HEK293T (cell line): ENCODE measurements around the gene QPCT.

Experiments
- CTCF ChIA-PET: fragments of 350-600 bp; formaldehyde crosslinking; extraction: SDS; loops from one replicate; lab custom pipeline; 2021; ENCODE audit warnings: antibody characterized with exemption, inconsistent platforms; lab: Yijun Ruan, JAX
- POLR2A ChIA-PET: fragments of 350-600 bp; formaldehyde crosslinking; extraction: SDS; loops from one replicate; lab custom pipeline; 2020; ENCODE audit warnings: antibody characterized with exemption, inconsistent platforms; lab: Yijun Ruan, JAX
- DNase-seq: peaks from one replicate; pipeline ENCODE4 v3.0.0; 2012; ENCODE audit warnings: mixed read lengths; ENCODE audit errors: extremely low spot score
- ARNT ChIP-seq: fragments of 450-650 bp; IDR thresholded peaks from 2 replicates; pipeline ENCODE4 v1.6.1; 2017; ENCODE audit warnings: mild to moderate bottlenecking
- BHLHE40 ChIP-seq: fragments of 450-650 bp; IDR thresholded peaks from 2 replicates; pipeline ENCODE4 v1.6.1; 2016; ENCODE audit warnings: mild to moderate bottlenecking, moderate library complexity, borderline replicate concordance
- CTBP1 ChIP-seq: fragments of 450-650 bp; IDR thresholded peaks from 2 replicates; pipeline ENCODE4 v1.6.1; 2016; ENCODE audit warnings: borderline replicate concordance
- ELF4 ChIP-seq: fragments of 450-650 bp; IDR thresholded peaks from 2 replicates; pipeline ENCODE4 v1.6.1; 2017; ENCODE audit warnings: antibody characterized with exemption
- FOXA1 ChIP-seq: fragments of 450-650 bp; IDR thresholded peaks from 2 replicates; pipeline ENCODE4 v1.6.1; 2016; ENCODE audit warnings: mild to moderate bottlenecking
- FOXK2 ChIP-seq: fragments of 450-650 bp; IDR thresholded peaks from 2 replicates; pipeline ENCODE4 v1.6.1; 2016; ENCODE audit warnings: mild to moderate bottlenecking
- FOXM1 ChIP-seq: fragments of 450-650 bp; IDR thresholded peaks from 2 replicates; pipeline ENCODE4 v1.6.1; 2017; ENCODE audit warnings: mild to moderate bottlenecking, borderline replicate concordance
- HDGF ChIP-seq: fragments of 450-650 bp; IDR thresholded peaks from 2 replicates; pipeline ENCODE4 v1.6.1; 2017; ENCODE audit warnings: antibody characterized with exemption, borderline replicate concordance
- L3MBTL2 ChIP-seq: fragments of 450-650 bp; conservative IDR thresholded peaks from 2 replicates; pipeline ENCODE4 v1.6.1; 2016; ENCODE audit warnings: mild to moderate bottlenecking
- LEF1 ChIP-seq: fragments of 450-650 bp; IDR thresholded peaks from 2 replicates; pipeline ENCODE4 v1.6.1; 2017; ENCODE audit warnings: mild to moderate bottlenecking, borderline replicate concordance
- NFRKB ChIP-seq: fragments of 450-650 bp; IDR thresholded peaks from 2 replicates; pipeline ENCODE4 v1.6.1; 2016; ENCODE audit warnings: mild to moderate bottlenecking, moderate library complexity
- SP1 ChIP-seq: fragments of 450-650 bp; IDR thresholded peaks from 2 replicates; pipeline ENCODE4 v1.6.1; 2017
- SUZ12 ChIP-seq: fragments of 450-650 bp; IDR thresholded peaks from 2 replicates; pipeline ENCODE4 v1.6.1; 2016; ENCODE audit warnings: mild to moderate bottlenecking
- TARDBP ChIP-seq: fragments of 450-650 bp; IDR thresholded peaks from 2 replicates; pipeline ENCODE4 v1.6.1; 2016
- ZNF384 ChIP-seq: fragments of 450-650 bp; IDR thresholded peaks from 2 replicates; pipeline ENCODE4 v1.6.1; 2016
- TF ChIP-seq, protein P1 (sequence below): fragments of 450-650 bp; IDR thresholded peaks from 2 replicates; pipeline ENCODE4 v1.6.1; 2016

The QPCT gene

DNA sequence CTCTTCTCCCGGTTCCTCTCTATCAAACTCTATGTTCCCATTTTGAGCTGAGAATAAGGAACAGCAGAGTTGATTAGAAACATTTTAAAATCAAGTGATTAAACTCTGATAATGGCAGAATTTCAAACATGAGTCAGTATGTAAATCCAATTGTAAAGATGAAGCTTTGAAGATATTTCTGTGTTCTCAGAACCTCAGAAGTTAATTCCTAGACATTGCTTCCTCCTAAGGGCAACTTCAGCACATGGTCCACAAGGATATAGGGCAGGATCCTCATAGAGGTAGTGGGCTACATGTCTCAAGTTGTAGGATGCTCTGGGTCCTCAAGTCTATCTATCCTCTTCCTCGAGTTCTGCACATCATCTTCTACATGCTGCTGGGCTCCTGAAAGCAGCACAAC lies 46.3 kb downstream of the QPCT start:
- DNase-seq: no peak
- ChIA-PET POLR2A (no interaction called here), CTCF (interaction anchor here (3.1 kb wide), 1 partner anchor 487 kb away, joined by 9 read pairs; no protein-coding TSS in a partner anchor)
- TF ChIP-seq L3MBTL2: no peak
- TF ChIP-seq SP1: no peak
- TF ChIP-seq ARNT: no peak
- TF ChIP-seq SUZ12: no peak

DNA sequence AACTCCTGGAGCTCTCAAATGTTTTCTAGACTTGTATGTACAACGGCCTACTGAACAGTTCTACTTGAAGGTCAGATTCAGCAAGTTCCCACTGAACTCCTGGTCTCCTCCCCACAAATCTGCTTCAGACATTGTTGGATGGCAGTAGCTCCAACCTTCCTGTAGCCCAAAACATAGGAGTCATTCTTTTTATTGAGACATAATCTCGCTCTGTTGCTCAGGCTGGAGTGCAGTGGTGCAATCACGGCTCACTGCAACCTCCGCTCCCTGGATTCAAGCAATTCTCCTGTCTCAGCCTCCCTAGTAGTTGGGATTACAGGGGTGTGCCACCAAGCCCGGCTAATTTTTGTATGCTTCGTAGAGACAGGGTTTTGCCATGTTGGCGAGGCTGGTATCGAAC lies 47.3 kb downstream of the QPCT start:
- TF ChIP-seq LEF1 (no peak), SUZ12 (no peak), FOXK2 (no peak), FOXA1 (no peak), HDGF (no peak), SP1 (no peak), ARNT (no peak), BHLHE40 (no peak), TARDBP (no peak), FOXM1 (no peak), ELF4 (no peak), ZNF384 (no peak)
- TF ChIP-seq, protein P1, sequence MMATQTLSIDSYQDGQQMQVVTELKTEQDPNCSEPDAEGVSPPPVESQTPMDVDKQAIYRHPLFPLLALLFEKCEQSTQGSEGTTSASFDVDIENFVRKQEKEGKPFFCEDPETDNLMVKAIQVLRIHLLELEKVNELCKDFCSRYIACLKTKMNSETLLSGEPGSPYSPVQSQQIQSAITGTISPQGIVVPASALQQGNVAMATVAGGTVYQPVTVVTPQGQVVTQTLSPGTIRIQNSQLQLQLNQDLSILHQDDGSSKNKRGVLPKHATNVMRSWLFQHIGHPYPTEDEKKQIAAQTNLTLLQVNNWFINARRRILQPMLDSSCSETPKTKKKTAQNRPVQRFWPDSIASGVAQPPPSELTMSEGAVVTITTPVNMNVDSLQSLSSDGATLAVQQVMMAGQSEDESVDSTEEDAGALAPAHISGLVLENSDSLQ: no peak
- CTCF ChIA-PET: interaction anchor here (3.1 kb wide), 1 partner anchor 486 kb away, joined by 9 read pairs; no protein-coding TSS in a partner anchor
- POLR2A ChIA-PET: no interaction called here
- no peak for DNase-seq

DNA sequence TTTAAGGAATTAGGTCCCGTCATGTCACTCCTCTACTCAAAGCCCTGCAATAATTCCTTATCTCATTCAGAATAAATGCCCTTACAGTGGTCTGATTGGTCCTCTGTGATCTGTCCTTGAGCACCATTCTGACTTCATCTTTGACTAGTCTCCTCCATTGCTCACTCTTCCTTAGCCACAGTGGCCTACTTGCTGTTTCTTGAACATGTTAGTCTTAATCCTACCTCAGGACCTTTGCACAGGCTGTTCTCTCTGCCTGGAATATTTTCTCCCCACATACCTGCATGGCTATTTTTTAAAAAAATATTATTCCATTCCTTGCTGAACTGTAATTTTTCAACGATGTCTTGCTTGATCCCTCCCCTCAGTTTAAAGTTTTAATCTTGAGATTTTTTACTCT lies 48.0 kb downstream of the QPCT start:
- POLR2A ChIA-PET: no interaction called here
- no peak for TF ChIP-seq SP1
- no peak for TF ChIP-seq HDGF
- TF ChIP-seq TARDBP: no peak
- no peak for TF ChIP-seq FOXM1
- no peak for TF ChIP-seq BHLHE40
- TF ChIP-seq L3MBTL2: no peak
- TF ChIP-seq ARNT: no peak
- TF ChIP-seq, protein P1: no peak
- no peak for TF ChIP-seq ELF4
- TF ChIP-seq CTBP1: no peak
- no peak for TF ChIP-seq FOXK2
- TF ChIP-seq ZNF384: no peak
- TF ChIP-seq NFRKB: no peak
- no peak for TF ChIP-seq FOXA1
- no peak for TF ChIP-seq SUZ12
- no peak for TF ChIP-seq LEF1
- DNase-seq: no peak
- CTCF ChIA-PET: no interaction called here

DNA sequence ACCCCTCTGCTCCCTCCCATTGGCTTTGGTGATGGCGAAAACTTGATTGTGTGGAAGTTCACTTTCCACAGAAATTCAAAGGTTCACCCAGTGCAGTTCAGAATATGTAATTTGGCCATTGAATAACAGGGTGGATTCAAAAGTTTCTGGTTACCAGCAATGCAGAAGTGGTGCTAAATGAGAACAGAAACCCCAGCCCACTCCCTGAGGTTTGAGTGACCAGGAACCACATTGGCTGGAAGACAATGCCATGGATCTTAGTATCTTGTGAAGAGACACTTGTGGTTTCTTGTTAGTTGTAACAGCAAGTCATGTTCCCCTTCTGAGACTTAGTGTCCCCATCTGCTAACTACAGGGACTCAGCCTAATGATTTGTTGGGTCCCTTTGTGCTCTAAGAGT lies 49.8 kb downstream of the QPCT start:
- DNase-seq: no peak
- POLR2A ChIA-PET: no interaction called here
- TF ChIP-seq FOXA1: no peak
- no peak for TF ChIP-seq LEF1
- TF ChIP-seq ZNF384: no peak
- TF ChIP-seq, protein P1: no peak
- TF ChIP-seq ARNT: no peak
- TF ChIP-seq ELF4: no peak
- TF ChIP-seq L3MBTL2: no peak
- TF ChIP-seq HDGF: no peak
- no peak for TF ChIP-seq NFRKB
- CTCF ChIA-PET: interaction anchor here (1.0 kb wide), 1 partner anchor 483 kb away, joined by 5 read pairs; no protein-coding TSS in a partner anchor

DNA sequence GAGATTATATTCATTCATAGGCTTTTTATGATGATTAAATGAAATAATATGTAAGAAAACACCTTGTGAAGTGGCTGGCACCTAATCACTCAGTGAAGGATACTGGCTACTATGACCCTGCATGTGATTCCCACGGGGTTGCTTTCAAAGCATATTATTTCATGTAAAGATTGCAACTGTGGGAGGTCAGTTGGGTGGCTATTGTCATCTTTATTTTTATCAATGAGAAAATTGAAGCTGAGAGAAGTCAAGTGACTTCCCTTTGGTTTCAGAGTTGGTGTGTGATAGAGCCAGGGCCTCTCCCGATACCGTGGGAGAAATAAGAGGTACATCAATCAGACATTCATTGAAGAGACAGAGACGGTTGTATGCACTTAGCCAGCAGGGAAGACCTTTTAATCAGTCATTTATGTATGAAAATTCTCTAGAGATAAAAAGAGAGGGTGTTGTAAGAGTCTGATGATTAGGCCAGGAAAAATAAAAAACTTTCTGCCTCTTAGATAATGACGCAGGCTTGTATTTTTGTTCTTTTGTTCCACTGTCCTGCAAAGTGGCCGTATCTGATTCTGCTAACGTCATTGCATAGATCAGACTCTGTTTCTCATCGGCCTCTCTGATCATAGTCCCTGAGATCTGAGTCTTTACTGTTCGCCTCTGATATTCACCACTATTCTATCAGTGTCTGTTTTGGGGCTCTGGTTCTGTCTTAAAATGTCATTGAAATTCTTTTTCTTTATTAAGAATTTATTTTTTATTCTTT lies 50.5 kb downstream of the QPCT start:
- CTCF ChIA-PET: interaction anchor here (0.6 to 3.3 kb wide), 8 partner anchors 11 to 807 kb away, joined by 3 to 42 read pairs (median 6); no protein-coding TSS in a partner anchor
- POLR2A ChIA-PET: no interaction called here
- no peak for DNase-seq
- TF ChIP-seq SP1 (no peak), BHLHE40 (no peak), L3MBTL2 (no peak), SUZ12 (no peak), FOXK2 (no peak), TARDBP (no peak), LEF1 (no peak), NFRKB (no peak), FOXA1 (no peak), ELF4 (no peak), CTBP1 (no peak)
- TF ChIP-seq, protein P1: no peak
